HepG2 (cell line): ENCODE results near the gene SPACA6. TPM values are rescaled to one million over a fixed set of nuclear protein-coding genes. Genes with fewer than 3 reads are reported as not detected.

Source experiments
- ATAC-seq: fragments of 200-7000 bp; cut with Tn5 transposase; 3 replicates; pipeline ENCODE4 v1.9.1; 2020; ENCODE audit warnings: mild to moderate bottlenecking, moderate library complexity
- BruUV-seq: library from RNA; stranded (reverse); fragments of 400-500 nt; replicated peaks from 2 replicates; lab custom pipeline; 2021; lab: Mats Ljungman, UMichigan
- CTCF ChIA-PET: fragments of 300-600 bp; formaldehyde crosslinking; extraction: SDS; loops from one replicate; lab custom pipeline; 2021; ENCODE audit warnings: low total read pairs, inconsistent platforms, low intra/inter-chr PET ratio; lab: Yijun Ruan, JAX
- POLR2A ChIA-PET: fragments of 350-600 bp; sonication (Branson Sonifier 250); formaldehyde crosslinking; loops from one replicate; lab custom pipeline; 2020; ENCODE audit warnings: antibody characterized with exemption, inconsistent platforms; lab: Yijun Ruan, JAX
- DNase-seq: peaks from one replicate; pipeline ENCODE4 v3.0.0-alpha.2; 2015; ENCODE audit warnings: low spot score
- FAIRE-seq: peaks from 3 replicates; lab custom pipeline; 2011; peaks lifted over from hg19 to GRCh38; lab: Jason Lieb, UNC
- H2AFZ ChIP-seq: one replicate; pipeline ENCODE4 v1.6.1; 2011; ENCODE audit warnings: low read length, inconsistent platforms
- H3K27ac ChIP-seq: fragments of 300-600 bp; 3 replicates; pipeline ENCODE4 v1.8.0; 2011; ENCODE audit warnings: mixed run types, mild to moderate bottlenecking, mixed read lengths, low read length, inconsistent platforms; ENCODE audit not compliant: insufficient read depth; ENCODE audit errors: extremely low read length
- H3K27me3 ChIP-seq, 2 experiments: fragments of 200-600 bp in 1 of 2; 2 replicates in 1 of 2; 3 replicates in 1 of 2; pipeline versions ENCODE4 v1.6.0 to v1.8.0; 2011; ENCODE audit warnings: low read length in 2 of 2, mild to moderate bottlenecking in 2 of 2, moderate library complexity in 2 of 2, inconsistent platforms in 1 of 2; ENCODE audit not compliant: insufficient read depth in 2 of 2, control insufficient read depth in 1 of 2
- H3K36me3 ChIP-seq, 2 experiments: fragments of 200-600 bp in 1 of 2; replicated peaks in 1 of 2; 2 replicates in 1 of 2; 3 replicates in 1 of 2; pipeline versions ENCODE4 v1.5.1 to v1.8.0; 2011; ENCODE audit warnings: low read length in 2 of 2, inconsistent platforms in 1 of 2; ENCODE audit not compliant: insufficient read depth in 2 of 2, control insufficient read depth in 1 of 2
- H3K4me1 ChIP-seq: 2 replicates; pipeline ENCODE4 v1.5.1; 2012; ENCODE audit warnings: low read length, inconsistent platforms; ENCODE audit not compliant: insufficient read depth
- H3K4me2 ChIP-seq: 2 replicates; pipeline ENCODE4 v1.6.0; 2011; ENCODE audit warnings: low read depth, low read length, inconsistent platforms
- H3K4me3 ChIP-seq, 3 experiments: fragments of 200-600 bp in 1 of 3; sonication (generic), shearing (Covaris generic) in 1 of 3; replicated peaks in 1 of 3; 2 replicates each; pipeline ENCODE4 v1.5.1; 2011 to 2016; ENCODE audit warnings: low read length in 3 of 3, inconsistent platforms in 2 of 3, low read depth in 2 of 3, mild to moderate bottlenecking in 2 of 3, control low read depth in 1 of 3, mixed read lengths in 1 of 3; ENCODE audit not compliant: insufficient read depth in 1 of 3
- H3K79me2 ChIP-seq: one replicate; pipeline ENCODE4 v1.6.1; 2011; ENCODE audit warnings: low read length, inconsistent platforms; ENCODE audit not compliant: insufficient read depth
- H3K9ac ChIP-seq: 2 replicates; pipeline ENCODE4 v1.6.0; 2011; ENCODE audit warnings: mild to moderate bottlenecking, low read depth, low read length, inconsistent platforms; ENCODE audit not compliant: insufficient read depth
- H3K9me3 ChIP-seq: 2 replicates; pipeline ENCODE4 v1.5.1; 2012; ENCODE audit warnings: mild to moderate bottlenecking, low read length
- H4K20me1 ChIP-seq: 2 replicates; pipeline ENCODE4 v1.6.0; 2011; ENCODE audit warnings: inconsistent platforms, mild to moderate bottlenecking, low read length, moderate library complexity; ENCODE audit not compliant: insufficient read depth
- CEBPZ ChIP-seq: IDR thresholded peaks from 2 replicates; pipeline ENCODE4 v1.6.1; 2012; ENCODE audit warnings: low read length, improper control_type of control experiment
- CENPX ChIP-seq: sonication (generic); formaldehyde crosslinking; IDR thresholded peaks from 2 replicates; pipeline ENCODE4 v1.9.0; 2021; ENCODE audit warnings: mild to moderate bottlenecking, missing genetic modification reagents, moderate library complexity
- CREM ChIP-seq, 2 experiments: sonication (generic) in 1 of 2; formaldehyde crosslinking in 1 of 2; IDR thresholded peaks; 2 replicates each; pipeline versions ENCODE4 v1.4.0 to v1.6.1; 2016 to 2020; ENCODE audit warnings: antibody characterized with exemption in 1 of 2, mild to moderate bottlenecking in 1 of 2, missing genetic modification reagents in 1 of 2
- DNMT1 ChIP-seq: sonication (generic); formaldehyde crosslinking; IDR thresholded peaks from 2 replicates; pipeline ENCODE4 v1.5.1; 2020; ENCODE audit warnings: mild to moderate bottlenecking, missing genetic modification reagents
- HMGXB4 ChIP-seq, 2 experiments: sonication (generic) in 1 of 2; formaldehyde crosslinking in 1 of 2; IDR thresholded peaks; 2 replicates each; pipeline versions ENCODE4 v1.4.0 to v1.6.1; 2018 to 2020; ENCODE audit warnings: missing genetic modification reagents in 2 of 2, borderline replicate concordance in 1 of 2, low read depth in 1 of 2, mild to moderate bottlenecking in 1 of 2, missing biosample characterization in 1 of 2
- NFRKB ChIP-seq: fragments of 450-650 bp; IDR thresholded peaks from 2 replicates; pipeline ENCODE4 v1.6.1; 2017
- RBM22 ChIP-seq: fragments of 200-400 bp; formaldehyde crosslinking; optimal IDR thresholded peaks from 2 replicates; pipeline ENCODE3; 2017; ENCODE audit warnings: mild to moderate bottlenecking, low read length, moderate library complexity
- RBM39 ChIP-seq: fragments of 200-400 bp; formaldehyde crosslinking; IDR thresholded peaks from one replicate; pipeline ENCODE4 v1.6.1; 2018; ENCODE audit warnings: antibody characterized with exemption, mild to moderate bottlenecking, low read depth, low read length; ENCODE audit not compliant: poor library complexity, severe bottlenecking
- SOX5 ChIP-seq: IDR thresholded peaks from 2 replicates; pipeline ENCODE4 v1.6.1; 2016; ENCODE audit warnings: borderline replicate concordance
- TP53 ChIP-seq: sonication (generic); formaldehyde crosslinking; conservative IDR thresholded peaks from 2 replicates; pipeline ENCODE4 v1.4.0; 2020; ENCODE audit warnings: missing genetic modification reagents
- TRIM22 ChIP-seq: fragments of 450-650 bp; IDR thresholded peaks from 2 replicates; pipeline ENCODE4 v1.6.1; 2017
- ZNF136 ChIP-seq: sonication (generic); formaldehyde crosslinking; IDR thresholded peaks from 2 replicates; pipeline ENCODE4 v1.8.1; 2022; ENCODE audit warnings: low read depth, mild to moderate bottlenecking, moderate library complexity, missing genetic modification reagents
- ZNF451 ChIP-seq: sonication (generic); formaldehyde crosslinking; IDR thresholded peaks from 2 replicates; pipeline ENCODE4 v1.5.0; 2020; ENCODE audit warnings: mild to moderate bottlenecking, missing genetic modification reagents
- ZNF549 ChIP-seq: sonication (generic); formaldehyde crosslinking; IDR thresholded peaks from 2 replicates; pipeline ENCODE4 v1.5.0; 2020; ENCODE audit warnings: missing genetic modification reagents
- ZNF580 ChIP-seq: IDR thresholded peaks from 2 replicates; pipeline ENCODE4 v1.6.1; 2016; ENCODE audit warnings: low read depth, borderline replicate concordance
- ZNF776 ChIP-seq: sonication (generic); formaldehyde crosslinking; IDR thresholded peaks from 2 replicates; pipeline ENCODE4 v1.4.0; 2020; ENCODE audit warnings: mild to moderate bottlenecking, missing genetic modification reagents
- ZNF781 ChIP-seq: sonication (generic); formaldehyde crosslinking; IDR thresholded peaks from 2 replicates; pipeline ENCODE4 v1.5.1; 2020; ENCODE audit warnings: borderline replicate concordance, mild to moderate bottlenecking, missing genetic modification reagents; ENCODE audit errors: not compliant biosample characterization
- ZNF891 ChIP-seq: sonication (generic); formaldehyde crosslinking; IDR thresholded peaks from 2 replicates; pipeline ENCODE4 v1.5.0; 2020; ENCODE audit warnings: mild to moderate bottlenecking, missing genetic modification reagents
- ZSCAN21 ChIP-seq: sonication (generic); formaldehyde crosslinking; IDR thresholded peaks from 2 replicates; pipeline ENCODE4 v1.8.0; 2022; ENCODE audit warnings: mild to moderate bottlenecking, missing genetic modification reagents, moderate library complexity, borderline replicate concordance
- ZSCAN30 ChIP-seq: sonication (generic); formaldehyde crosslinking; IDR thresholded peaks from 2 replicates; pipeline ENCODE4 v1.5.0; 2020; ENCODE audit warnings: mild to moderate bottlenecking, missing genetic modification reagents
- WGBS: methylation state at CpG from one replicate; pipeline ENCODE4 v1.1.6; 2017; ENCODE audit warnings: low lambda C conversion rate; 5-methylcytosine and 5-hydroxymethylcytosine counted together
- in situ Hi-C: cut with HindIII; loops from 2 replicates; pipeline ENCODE4 v1.10.0; 2017; ENCODE audit warnings: low pct_unique_long_range_greater_than_20kb; ENCODE audit not compliant: extremely low pct_ligation_motif_present
- intact Hi-C: fragments of 100-400 bp; cut with micrococcal nuclease; formaldehyde crosslinking; loops from one replicate; pipeline ENCODE4 v1.10.0; 2022; ENCODE audit not compliant: unreplicated experiment
- polyA plus RNA-seq, 8 experiments: library from polyadenylated mRNA; depleted of rRNA in 3 of 8; stranded (reverse) in 7 of 8; unstranded in 1 of 8; fragments of >200 nt; fragmentation: Illumina TruSeq in 4 of 8; extraction: Trizol in 4 of 8; gene quantifications; 2 replicates each; pipeline versions ENCODE4 v1.2.1 to v1.2.3, GENCODE V29; 2011 to 2016; ENCODE audit warnings: low read depth in 4 of 8, missing spikeins in 1 of 8, mixed read lengths in 1 of 8; ENCODE audit not compliant: insufficient read depth in 1 of 8
- total RNA-seq, 5 experiments: library from RNA; depleted of rRNA; stranded (reverse); fragments of >200 nt; fragmentation: Illumina TruSeq; extraction: Trizol; gene quantifications; 2 replicates each; pipeline ENCODE4 v1.2.3, GENCODE V29; 2016; ENCODE audit warnings: low read depth in 1 of 5

The SPACA6 gene
- total and polyA plus RNA-seq, 2 of the 13 experiments (the other 11 are each of a cell fraction or from before 2014, with no cell fraction given): 1.4 to 2.2 TPM

- no peak for FAIRE-seq
- POLR2A ChIA-PET: no interaction called here
Measured at GRCh38 chr19:51742789-51743188, 49.7 kb downstream of the SPACA6 start.

More at GRCh38 chr19:51742789-51743188, 49.7 kb downstream of the SPACA6 start:
- DNase-seq (no peak), ATAC-seq (no peak)
- WGBS: 13% methylated on average over 6 of the region's 6 CpGs
- no peak for TF ChIP-seq CREM (IDR thresholded peaks at IDR 0.05)
- no peak for TF ChIP-seq CREM (CRISPR knock-in tag; IDR thresholded peaks at IDR 0.05)
- TF ChIP-seq ZNF549: no peak
- no peak for TF ChIP-seq CENPX (CRISPR knock-in tag)
- no peak for TF ChIP-seq RBM22
- no peak for TF ChIP-seq TP53 (CRISPR knock-in tag)
- TF ChIP-seq RBM39: no peak
- TF ChIP-seq DNMT1: no peak
- no peak for TF ChIP-seq ZSCAN21 (CRISPR knock-in tag)
- TF ChIP-seq ZNF891 (CRISPR knock-in tag): no peak
- no peak for TF ChIP-seq ZNF781
- TF ChIP-seq ZNF580 (CRISPR knock-in tag): no peak
- no peak for TF ChIP-seq ZSCAN30 (CRISPR knock-in tag)
- no peak for TF ChIP-seq ZNF136
- no peak for TF ChIP-seq NFRKB
- no peak for TF ChIP-seq HMGXB4 (CRISPR knock-in tag; IDR thresholded peaks at IDR 0.05; ENCODE audit: borderline replicate concordance in 1 of 2, low read depth in 1 of 2)
- TF ChIP-seq TRIM22: no peak
- no peak for TF ChIP-seq SOX5
- no peak for TF ChIP-seq CEBPZ
- TF ChIP-seq ZNF451 (CRISPR knock-in tag): no peak
- TF ChIP-seq ZNF776 (CRISPR knock-in tag): no peak
- H3K9me3 ChIP-seq: no peaks in the 10 kb centered on the region
- no peak overlapping the region for H2AFZ ChIP-seq
- no peak overlapping the region for H3K4me2 ChIP-seq
- H3K36me3 ChIP-seq: no peaks in the 10 kb centered on the region
- CTCF ChIA-PET: no interaction called here
- H4K20me1 ChIP-seq: no peaks in the 10 kb centered on the region
- intact Hi-C loops: no loop called here
- in situ Hi-C loops: no loop called here
- H3K27ac ChIP-seq: no peak overlapping the region
- no peak overlapping the region for H3K9ac ChIP-seq
- H3K4me1 ChIP-seq: no peaks in the 10 kb centered on the region
- H3K4me3 ChIP-seq: no peak overlapping the region
- H3K27me3 ChIP-seq: peaks cover 0 to 4% of the 10 kb centered on the region in 2 experiments; a peak in 2 of 5 replicates
- BruUV-seq: no TSS peak
- no peaks in the 10 kb centered on the region for H3K79me2 ChIP-seq
